MM.1S (cell line): Measurements from ENCODE around the gene CD300A.

Source experiments
- CTCF ChIP-seq: fragments of 300-600 bp; sonication (generic); IDR thresholded peaks from 2 replicates; pipeline ENCODE4 v1.5.1; 2016; ENCODE audit warnings: antibody characterized with exemption, low read length, mixed read lengths
- EZH2 ChIP-seq: fragments of 300-600 bp; sonication (generic); optimal IDR thresholded peaks from 2 replicates; pipeline ENCODE3; 2017; ENCODE audit warnings: low read depth, mild to moderate bottlenecking, antibody characterized with exemption, low read length, mixed read lengths
- EZH2phosphoT487 ChIP-seq: fragments of 300-600 bp; sonication (generic); IDR thresholded peaks from 2 replicates; pipeline ENCODE4 v1.6.1; 2018; ENCODE audit warnings: antibody characterized with exemption, low read length

- TF ChIP-seq CTCF (no peak), EZH2phosphoT487 (no peak), EZH2 (no peak)
Observed at GRCh38 chr17:74455025-74455545, 11.3 kb upstream of the CD300A start.
